ENCODE results near the gene RBM38.

GRCh38 chr20:57403216-57403615 is 12.0 kb downstream of the RBM38 start:
- TF ChIP-seq CTCF (IDR thresholded peaks at IDR 0.05; ENCODE audit: low read depth, low read length) (no peak), EZH2phosphoT487 (IDR thresholded peaks at IDR 0.05; ENCODE audit: low read depth) (no peak)
